Duodenal mucosa (tissue), 2 donors: ENCODE results near the gene SLC17A9.

ENCODE experiments used
- H3K27ac ChIP-seq: one replicate; pipeline ENCODE4 v1.7.0; 2013; ENCODE audit warnings: low read depth, low read length
- H3K27me3 ChIP-seq, 2 donors: one replicate each; pipeline ENCODE4 v1.7.0; 2013; ENCODE audit warnings: low read length in 2 of 2, control low read depth in 1 of 2; ENCODE audit not compliant: insufficient read depth in 2 of 2, control insufficient read depth in 1 of 2
- H3K36me3 ChIP-seq, 2 donors: one replicate each; pipeline ENCODE4 v1.7.0; 2013; ENCODE audit warnings: low read length in 2 of 2, control low read depth in 1 of 2; ENCODE audit not compliant: insufficient read depth in 2 of 2, control insufficient read depth in 1 of 2
- H3K4me1 ChIP-seq, 2 donors: one replicate each; pipeline ENCODE4 v1.7.0; 2013; ENCODE audit warnings: low read length in 2 of 2, control low read depth in 1 of 2; ENCODE audit not compliant: insufficient read depth in 2 of 2, control insufficient read depth in 1 of 2
- H3K4me3 ChIP-seq, 2 donors: one replicate each; pipeline ENCODE4 v1.7.0; 2013; ENCODE audit warnings: low read length in 2 of 2, low read depth in 1 of 2
- H3K9ac ChIP-seq, 2 donors: one replicate each; pipeline ENCODE4 v1.7.0; 2013; ENCODE audit warnings: low read length in 2 of 2, low read depth in 1 of 2
- H3K9me3 ChIP-seq, 2 donors: one replicate each; pipeline ENCODE4 v1.7.0; 2013; ENCODE audit warnings: low read length in 2 of 2, control low read depth in 1 of 2; ENCODE audit not compliant: control insufficient read depth in 1 of 2

The SLC17A9 gene

GRCh38 chr20:62975812-62976508 is 23.5 kb downstream of the SLC17A9 start:
- no peak overlapping the region for H3K4me3 ChIP-seq
- no peak overlapping the region for H3K9ac ChIP-seq
- H3K27me3 ChIP-seq: peaks cover 50 to 69% of the 10 kb centered on the region in 2 donors
- no peaks in the 10 kb centered on the region for H3K9me3 ChIP-seq
- H3K4me1 ChIP-seq: peaks cover 7 to 15% of the 10 kb centered on the region in 2 donors
- H3K27ac ChIP-seq: no peak overlapping the region
- no peaks in the 10 kb centered on the region for H3K36me3 ChIP-seq

- H3K4me1 ChIP-seq: peaks cover 7 to 15% of the 10 kb centered on the region in 2 donors
- peak overlapping the region in 1 of 2 donors; percentile 21 for H3K4me3 ChIP-seq
- H3K9me3 ChIP-seq: no peaks in the 10 kb centered on the region
- no peaks in the 10 kb centered on the region for H3K36me3 ChIP-seq
- no peak overlapping the region for H3K27ac ChIP-seq
- H3K27me3 ChIP-seq: peaks cover 54 to 70% of the 10 kb centered on the region in 2 donors
- peak overlapping the region in 1 of 2 donors; percentile 25 for H3K9ac ChIP-seq
Observed at GRCh38 chr20:62976886-62977285, 24.4 kb downstream of the SLC17A9 start.

DNA sequence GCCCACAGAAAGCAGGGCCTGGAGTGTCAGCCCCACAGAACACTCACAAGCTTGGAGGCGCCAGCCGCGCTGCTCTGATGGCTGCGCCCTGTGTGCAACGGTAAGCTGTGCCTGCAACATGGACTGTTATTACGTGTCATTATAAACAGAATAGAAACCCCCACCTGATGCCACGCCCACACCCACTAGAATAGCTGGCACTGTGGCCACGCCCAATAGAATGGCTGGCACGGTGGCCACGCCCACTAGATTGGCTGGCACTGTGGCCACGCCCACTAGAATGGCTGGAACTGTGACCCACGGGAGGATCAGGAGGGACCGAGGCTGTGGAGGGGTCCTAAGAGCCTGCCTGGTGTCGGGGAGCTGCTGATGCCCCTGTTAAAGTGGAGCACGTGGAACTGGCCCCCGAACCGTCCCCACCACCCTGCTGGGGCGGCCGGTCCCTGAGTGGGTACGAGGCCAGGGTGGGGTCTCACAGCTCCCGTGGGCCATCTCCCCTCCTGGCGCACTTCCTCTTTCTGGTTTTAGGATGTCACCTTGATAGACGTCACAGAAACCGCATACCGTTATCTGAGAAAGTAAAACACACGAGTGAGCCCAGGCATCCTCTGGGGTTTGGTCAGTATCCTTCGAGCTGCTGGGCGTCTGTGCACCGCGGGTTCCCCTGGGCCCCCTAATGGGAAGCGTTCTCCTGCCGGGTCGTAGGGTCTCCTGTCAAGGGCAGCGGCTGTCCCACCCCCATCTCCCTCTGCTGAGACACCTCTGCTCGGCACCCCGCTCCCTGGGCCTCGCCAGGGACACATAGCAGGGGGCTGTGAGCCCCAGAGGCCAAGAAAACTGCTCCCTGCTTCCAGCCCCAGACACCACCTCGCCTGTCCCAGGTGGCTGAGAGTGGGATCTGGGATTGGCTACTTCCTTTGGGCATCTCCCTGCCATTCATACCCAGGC is 25.4 kb downstream of the SLC17A9 start:
- peak overlapping the region in 1 of 2 donors; percentile 36 for H3K4me3 ChIP-seq
- H3K4me1 ChIP-seq: peaks cover 1 to 8% of the 10 kb centered on the region in 2 donors
- H3K9me3 ChIP-seq: no peaks in the 10 kb centered on the region
- peaks cover 53 to 67% of the 10 kb centered on the region in 2 donors for H3K27me3 ChIP-seq
- H3K36me3 ChIP-seq: no peaks in the 10 kb centered on the region
- peak overlapping the region in 1 of 2 donors; percentile 25 for H3K9ac ChIP-seq
- no peak overlapping the region for H3K27ac ChIP-seq

GRCh38 chr20:62978561-62978943 is 26.0 kb downstream of the SLC17A9 start:
- peaks cover 47 to 61% of the 10 kb centered on the region in 2 donors for H3K27me3 ChIP-seq
- H3K36me3 ChIP-seq: no peaks in the 10 kb centered on the region
- no peak overlapping the region for H3K9ac ChIP-seq
- H3K4me1 ChIP-seq: peaks cover 0 to 5% of the 10 kb centered on the region in 2 donors
- no peak overlapping the region for H3K4me3 ChIP-seq
- H3K27ac ChIP-seq: no peak overlapping the region
- H3K9me3 ChIP-seq: no peaks in the 10 kb centered on the region

GRCh38 chr20:62979310-62979709 is 26.8 kb downstream of the SLC17A9 start:
- H3K4me1 ChIP-seq: peaks cover 0 to 5% of the 10 kb centered on the region in 2 donors
- H3K36me3 ChIP-seq: no peaks in the 10 kb centered on the region
- H3K9me3 ChIP-seq: no peaks in the 10 kb centered on the region
- peaks cover 42 to 63% of the 10 kb centered on the region in 2 donors for H3K27me3 ChIP-seq
- no peak overlapping the region for H3K9ac ChIP-seq
- no peak overlapping the region for H3K27ac ChIP-seq
- no peak overlapping the region for H3K4me3 ChIP-seq

DNA sequence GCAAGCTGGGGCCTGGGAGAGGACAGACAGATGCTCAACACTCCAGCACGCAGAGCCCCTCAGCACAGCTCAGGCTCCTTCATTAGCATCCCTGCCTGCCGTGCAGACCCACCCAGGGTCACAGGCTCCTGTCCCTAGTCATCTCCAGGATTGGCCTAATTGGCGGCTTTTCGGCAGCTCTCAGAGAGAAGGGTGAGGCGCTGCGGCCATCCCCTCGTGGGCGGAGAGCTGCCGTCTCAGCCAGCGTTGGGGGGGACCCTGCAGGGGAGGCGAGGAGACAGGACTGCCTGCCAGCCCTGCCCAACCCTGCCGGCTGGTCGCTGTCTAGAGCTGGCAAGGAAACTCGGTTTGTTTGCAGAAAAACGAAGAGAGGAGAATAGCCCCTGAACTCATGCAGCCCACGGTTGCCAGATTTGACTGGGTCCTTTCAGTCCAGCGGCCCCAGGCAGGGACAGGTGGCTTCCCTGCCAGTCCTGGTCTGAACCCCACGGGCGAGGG is 27.4 kb downstream of the SLC17A9 start:
- no peaks in the 10 kb centered on the region for H3K9me3 ChIP-seq
- no peaks in the 10 kb centered on the region for H3K36me3 ChIP-seq
- H3K9ac ChIP-seq: no peak overlapping the region
- H3K27me3 ChIP-seq: peaks cover 36 to 58% of the 10 kb centered on the region in 2 donors
- no peak overlapping the region for H3K4me3 ChIP-seq
- peaks cover 0 to 5% of the 10 kb centered on the region in 2 donors for H3K4me1 ChIP-seq
- H3K27ac ChIP-seq: no peak overlapping the region

DNA sequence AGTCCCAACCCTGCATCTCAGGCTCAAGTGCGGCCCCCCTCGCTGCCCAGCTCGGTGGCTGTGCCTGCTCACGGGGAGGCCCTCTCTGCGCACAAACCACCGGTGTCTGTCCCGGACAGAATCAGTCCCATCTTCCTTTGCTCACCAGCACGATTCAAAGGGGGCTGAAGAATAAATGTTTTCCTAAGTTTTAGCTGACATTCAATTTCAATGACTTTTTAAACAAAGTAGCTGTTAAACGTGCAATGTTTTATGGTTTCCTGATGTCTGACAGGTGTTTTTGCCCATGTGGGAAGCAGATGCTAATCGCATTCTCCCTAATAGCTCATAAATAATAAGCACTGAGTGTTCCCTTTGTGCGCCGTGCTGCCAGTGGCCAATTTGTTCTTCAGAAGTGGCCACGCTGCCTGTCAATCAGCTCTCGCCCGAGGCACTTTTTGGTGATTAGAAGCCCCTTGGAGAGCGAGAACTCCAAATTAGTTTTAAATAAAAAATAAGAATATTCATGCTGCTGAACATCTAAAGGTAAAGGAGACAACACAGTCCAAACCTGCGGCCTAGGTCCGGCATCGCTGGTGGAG is 28.0 kb downstream of the SLC17A9 start:
- Histone ChIP-seq H3K4me1 (peaks cover 0 to 5% of the 10 kb centered on the region in 2 donors), H3K9ac (no peak overlapping the region), H3K27me3 (peaks cover 30 to 55% of the 10 kb centered on the region in 2 donors), H3K36me3 (no peaks in the 10 kb centered on the region), H3K27ac (no peak overlapping the region), H3K9me3 (no peaks in the 10 kb centered on the region), H3K4me3 (no peak overlapping the region)

GRCh38 chr20:62980970-62981369 is 28.5 kb downstream of the SLC17A9 start:
- Histone ChIP-seq H3K36me3 (no peaks in the 10 kb centered on the region), H3K27ac (no peak overlapping the region), H3K4me3 (no peak overlapping the region), H3K9ac (no peak overlapping the region), H3K27me3 (peaks cover 27 to 54% of the 10 kb centered on the region in 2 donors), H3K9me3 (no peaks in the 10 kb centered on the region), H3K4me1 (peaks cover 0 to 5% of the 10 kb centered on the region in 2 donors)

- Histone ChIP-seq H3K9me3 (no peaks in the 10 kb centered on the region), H3K4me3 (no peak overlapping the region), H3K36me3 (no peaks in the 10 kb centered on the region), H3K9ac (no peak overlapping the region), H3K4me1 (peaks cover 0 to 5% of the 10 kb centered on the region in 2 donors), H3K27me3 (peaks cover 28 to 54% of the 10 kb centered on the region in 2 donors), H3K27ac (no peak overlapping the region)
Observed at GRCh38 chr20:62982124-62983075, 29.9 kb downstream of the SLC17A9 start.
